ENCODE data around the gene MMP28.

Gene MMP28

DNA sequence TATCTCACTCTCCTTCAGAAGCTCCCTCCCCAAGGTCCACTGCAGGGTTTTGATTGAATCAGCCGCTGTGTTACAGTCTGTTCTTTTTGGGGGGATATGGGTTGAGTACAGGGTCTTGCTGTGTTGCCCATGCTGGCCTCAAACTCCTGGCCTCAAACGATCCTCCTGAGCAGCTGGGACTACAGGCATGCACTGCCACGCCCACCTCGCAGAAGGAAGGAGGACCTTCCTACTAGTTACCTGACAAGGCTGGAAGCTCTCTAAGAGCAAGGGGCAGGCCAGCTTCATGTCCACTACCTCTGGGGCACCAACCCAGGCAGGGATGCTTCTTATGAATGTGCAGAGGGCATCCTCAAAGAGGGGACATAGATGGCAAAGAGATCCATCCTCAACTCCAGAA, 1.9 kb upstream of the MMP28 start:
- DNase-seq, result no peak

DNA sequence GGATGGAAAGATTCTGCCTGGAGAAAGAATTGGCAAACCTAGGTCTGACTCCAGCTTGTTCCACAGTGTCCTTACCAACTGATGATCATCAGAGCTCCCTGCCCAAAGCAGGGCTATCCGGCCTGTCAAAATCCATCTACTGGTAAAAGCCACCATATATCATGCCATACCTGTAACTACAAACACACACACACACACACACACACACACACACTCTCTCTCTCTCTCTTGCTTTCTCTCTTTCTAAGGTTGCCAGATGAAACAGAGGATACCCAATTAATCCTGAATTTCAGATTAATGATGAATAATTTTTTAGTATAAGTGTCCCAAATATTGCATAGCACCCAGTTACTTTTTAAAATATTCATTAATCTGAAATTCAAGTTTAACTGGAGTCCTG, 1.5 kb upstream of the MMP28 start:
- DNase-seq, result no peak

DNA sequence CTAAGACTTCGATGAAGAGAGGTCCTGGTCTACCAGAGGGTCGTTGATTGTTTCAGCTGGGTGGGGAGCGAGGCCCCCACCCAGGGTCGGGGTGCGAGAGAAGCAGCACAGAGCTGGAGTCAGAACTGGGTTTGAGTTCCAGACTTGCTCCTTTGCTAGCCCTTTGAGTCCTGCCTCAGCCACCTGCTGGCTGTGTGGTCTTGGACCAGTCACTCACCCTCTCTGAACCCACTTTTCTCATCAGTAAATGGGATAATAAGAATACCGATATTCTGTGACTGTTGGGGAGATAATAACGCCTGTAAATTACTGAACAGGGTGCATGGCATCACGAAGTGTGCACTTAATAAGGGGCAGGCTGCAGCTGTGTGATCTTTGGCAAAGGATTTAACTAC, 427 bp upstream of the MMP28 start:
- no peak for DNase-seq

DNA sequence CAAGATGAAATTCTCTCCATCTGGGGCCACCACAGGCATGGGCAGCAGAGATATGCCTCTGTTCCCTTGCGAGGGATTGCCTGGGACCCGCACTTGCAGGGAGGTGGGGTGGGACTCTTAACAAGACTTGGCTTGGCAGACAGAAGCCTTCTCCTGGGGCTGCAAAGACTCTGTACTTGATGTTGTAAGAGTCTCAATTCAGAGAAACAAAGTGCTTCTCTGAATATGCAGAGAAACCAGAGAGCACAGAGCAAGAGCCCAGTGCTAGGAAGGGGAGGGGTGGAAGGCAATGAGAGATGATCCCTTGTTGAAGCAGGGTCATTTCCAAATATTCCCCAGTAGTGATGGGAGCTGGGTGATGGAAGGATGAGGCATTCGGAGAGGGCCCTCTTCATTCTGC, 2.2 kb downstream of the MMP28 start:
- DNase-seq, result no peak

DNA sequence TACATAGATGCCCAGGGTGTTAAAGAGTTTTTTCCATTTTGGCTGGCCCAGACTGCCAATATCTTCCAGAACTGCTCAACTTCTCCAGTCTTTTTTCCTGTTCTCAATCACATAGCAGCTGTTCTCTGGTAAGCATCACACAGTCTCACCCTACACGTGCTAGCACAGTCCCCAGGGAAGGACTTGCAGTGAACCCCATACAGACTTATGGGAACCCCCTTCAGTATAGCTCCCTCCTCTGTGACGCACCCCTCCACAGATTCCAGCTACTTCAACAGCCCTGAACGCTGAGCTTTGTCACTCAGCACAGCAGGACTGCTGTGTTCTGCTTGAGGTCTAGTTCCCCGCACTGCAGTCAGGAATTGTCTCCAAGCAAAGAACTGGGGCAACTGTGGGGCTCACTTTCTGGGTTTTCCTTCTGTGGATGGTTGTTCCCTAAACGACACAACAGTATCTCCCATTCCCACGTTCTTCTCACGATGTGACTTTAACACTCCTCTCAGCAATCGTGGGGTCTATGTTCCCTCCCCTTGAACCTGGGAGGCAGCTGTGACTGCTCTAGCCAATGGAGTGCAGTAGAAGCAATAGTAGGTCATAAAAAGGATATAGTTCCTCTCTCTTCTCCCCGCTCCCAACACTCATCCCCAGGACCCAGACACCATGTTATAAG, 3.6 kb downstream of the MMP28 start:
- no peak for DNase-seq

DNA sequence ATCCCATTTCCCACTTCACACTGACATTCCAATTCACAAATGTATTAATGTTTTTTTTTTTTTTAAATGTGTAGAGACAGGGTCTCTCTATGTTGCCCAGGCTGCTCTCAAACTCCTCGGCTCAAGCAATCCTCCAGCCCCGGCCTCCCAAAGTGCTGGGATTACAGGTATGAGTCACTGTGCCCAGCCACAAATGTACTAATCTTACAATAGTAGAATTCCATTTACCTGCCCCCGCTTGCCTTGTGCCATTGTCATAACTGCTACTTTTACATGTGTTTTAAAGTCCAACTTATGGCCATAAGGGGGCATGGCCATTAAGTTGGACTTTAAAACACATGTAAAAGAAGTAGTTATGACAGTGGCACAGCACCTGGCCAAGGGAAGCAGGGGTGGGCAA, 4.6 kb downstream of the MMP28 start:
- no peak for DNase-seq

DNA sequence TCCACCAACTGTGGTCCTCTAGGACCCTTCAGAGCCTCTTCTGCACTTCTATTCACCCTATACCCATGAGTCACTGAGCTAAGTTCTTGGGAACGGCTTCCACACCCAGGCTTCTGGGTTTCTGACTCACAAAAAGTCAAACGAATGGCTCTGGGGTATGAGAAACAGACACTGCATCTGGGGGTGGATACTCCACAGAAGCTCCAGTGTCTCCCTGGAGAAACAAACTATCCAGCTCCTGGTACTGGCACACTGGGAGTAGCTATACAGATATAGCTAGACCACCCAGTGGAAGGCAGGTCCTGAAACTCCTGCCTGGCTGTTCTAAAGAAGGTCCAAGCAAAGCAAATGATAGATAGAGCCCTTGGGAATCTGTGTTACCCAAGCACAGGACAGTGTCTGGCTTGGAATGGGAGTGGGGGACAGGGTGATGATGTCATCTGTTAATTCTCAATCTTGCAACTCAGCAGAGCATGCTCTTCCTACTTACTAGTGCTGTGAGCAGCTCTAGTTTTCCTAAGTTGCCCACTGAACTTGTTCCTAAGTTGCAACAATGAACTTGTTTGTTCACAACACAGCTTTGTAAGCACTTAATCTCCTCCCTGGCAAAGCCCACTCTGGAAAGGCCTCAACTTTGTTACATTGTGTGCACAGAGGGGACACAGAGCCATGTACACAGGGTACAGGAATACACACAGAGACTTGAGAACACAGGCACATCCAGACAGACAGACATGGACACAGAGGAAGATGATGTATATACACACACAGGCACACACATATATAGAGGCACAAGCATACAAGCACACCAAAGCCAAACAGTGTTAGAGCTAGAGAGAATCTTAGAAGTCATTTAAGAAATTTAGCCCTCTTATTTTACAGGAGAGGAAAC, 6.7 kb downstream of the MMP28 start:
- no peak for DNase-seq

DNA sequence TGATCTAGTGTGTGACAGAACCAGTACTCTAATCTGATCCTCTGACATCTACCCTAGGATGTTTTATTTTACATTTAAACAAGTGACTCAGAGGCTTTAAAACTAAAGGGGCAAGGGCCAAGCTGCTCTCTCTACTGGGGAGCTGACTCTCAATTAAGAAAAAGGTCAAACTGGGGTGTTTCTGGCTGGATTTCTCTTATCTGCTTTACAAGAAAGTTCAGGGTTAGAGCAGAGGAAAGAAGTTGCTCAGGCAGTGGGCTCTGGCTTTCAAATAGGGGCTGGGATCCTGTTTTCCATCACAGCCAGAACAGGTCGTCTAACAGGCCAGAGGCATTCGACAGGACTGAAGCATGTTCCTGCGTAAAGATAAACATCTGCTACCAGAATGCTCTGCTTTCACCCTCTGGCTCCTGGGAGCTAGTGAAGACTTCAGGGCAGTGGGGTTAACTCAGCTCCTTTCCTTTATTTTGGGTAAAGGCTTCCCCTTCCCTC, 8.5 kb downstream of the MMP28 start:
- DNase-seq, result no peak

DNA sequence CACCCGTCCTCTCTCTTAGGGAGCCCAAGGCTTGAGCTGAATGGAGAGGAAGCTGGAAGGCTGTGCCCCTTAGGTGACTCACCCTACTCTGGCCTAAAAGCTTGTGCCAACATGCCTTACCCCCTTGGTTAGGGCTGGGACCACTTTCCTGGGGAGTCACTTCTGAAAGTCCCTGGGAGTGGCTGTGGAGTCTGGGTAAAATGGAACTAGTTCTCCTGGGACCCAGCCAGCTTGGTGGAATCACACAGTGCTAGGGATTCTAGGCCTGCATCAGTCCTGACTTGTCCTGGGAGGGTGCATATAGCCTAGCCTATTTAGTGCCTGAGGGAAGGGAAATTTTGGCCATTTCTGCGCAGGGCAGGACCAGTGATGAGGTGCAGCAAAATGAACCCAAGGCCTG, 10.5 kb downstream of the MMP28 start:
- no peak for DNase-seq

DNA sequence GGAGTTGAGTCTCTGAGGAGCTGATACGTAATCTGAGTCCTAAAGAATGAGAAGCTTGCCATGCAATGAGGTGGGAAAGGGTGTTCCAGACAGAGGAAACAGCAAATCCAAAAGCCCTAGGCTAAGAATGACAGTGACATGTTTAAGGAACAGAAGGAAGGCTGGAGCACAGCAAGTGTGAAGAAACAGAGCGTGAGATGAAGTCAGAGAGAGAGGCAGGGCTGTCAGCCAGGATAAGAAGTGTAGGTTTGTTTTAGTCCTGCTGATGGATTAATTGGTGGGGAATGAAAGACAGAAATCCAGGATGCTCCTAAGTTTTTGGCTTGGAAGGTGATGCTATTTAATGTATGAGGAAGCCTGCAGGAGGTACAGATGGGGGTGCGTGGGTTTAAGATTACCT, 14.5 kb downstream of the MMP28 start:
- DNase-seq, result no peak

DNA sequence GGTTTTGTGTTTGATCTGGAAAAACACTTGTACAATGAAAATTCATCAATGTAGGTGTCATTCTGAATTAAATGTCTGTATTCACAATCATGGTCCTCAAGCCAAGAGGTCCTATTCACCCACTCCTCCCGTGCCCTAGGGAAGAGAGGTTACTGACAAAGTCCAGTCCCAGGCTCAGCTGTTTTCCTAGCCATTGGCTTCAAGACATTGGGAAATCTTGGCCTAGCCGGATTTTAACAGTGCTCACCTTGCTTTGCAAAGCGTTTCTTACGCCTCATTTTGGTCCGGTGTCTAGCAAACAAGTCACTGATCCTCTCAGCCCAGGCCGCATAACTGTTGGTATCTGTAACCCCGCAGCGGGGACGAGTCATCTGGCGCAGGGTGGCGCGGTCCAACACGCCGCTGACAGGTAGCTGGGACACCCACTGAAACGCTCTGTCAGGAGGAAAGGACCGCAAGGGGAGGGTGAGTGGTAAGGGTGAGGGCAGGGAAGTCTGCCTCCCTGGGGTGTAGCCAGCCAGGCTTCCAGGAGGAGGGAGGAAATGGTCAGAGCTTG, 16.7 kb downstream of the MMP28 start:
- no peak for DNase-seq

DNA sequence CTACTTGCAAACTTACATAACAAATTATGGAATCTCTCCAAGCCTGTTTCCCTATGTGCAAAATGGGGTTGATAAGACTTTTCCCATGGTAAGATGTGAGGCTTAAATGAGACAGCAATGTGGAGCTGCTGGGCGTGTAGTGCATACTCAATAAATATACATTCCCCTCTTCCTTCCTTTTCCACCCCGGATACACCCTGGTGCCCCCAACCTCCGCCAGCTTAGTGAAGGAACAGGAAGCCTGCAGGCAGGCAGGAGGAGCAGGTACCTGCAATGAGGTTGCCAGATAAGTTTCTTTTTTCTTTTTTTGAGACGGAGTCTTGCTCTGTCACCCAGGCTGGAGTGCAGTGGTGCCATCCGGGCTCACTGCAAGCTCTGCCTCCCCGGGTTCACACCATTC, 19.9 kb downstream of the MMP28 start:
- no peak for DNase-seq

DNA sequence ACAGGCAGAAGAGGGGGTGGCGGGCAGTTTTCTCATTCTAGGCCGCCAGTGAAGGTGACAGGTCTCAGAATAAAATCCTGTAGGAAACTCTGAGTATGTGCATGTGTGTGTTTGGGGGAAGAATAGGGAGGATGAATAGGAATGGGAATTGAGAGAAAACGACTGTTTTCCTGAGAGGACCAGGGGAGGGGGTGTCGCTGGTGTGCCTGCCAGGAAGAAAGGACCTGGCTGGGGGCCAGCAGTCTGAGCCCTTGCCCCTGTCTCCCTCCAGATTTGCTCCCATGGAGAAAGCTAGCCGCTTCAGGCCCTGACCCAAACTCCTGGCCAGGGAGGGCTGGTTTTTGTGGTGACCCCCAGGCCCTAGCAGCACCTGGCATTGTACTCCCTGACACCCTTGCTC, 20.4 kb downstream of the MMP28 start:
- no peak for DNase-seq

DNA sequence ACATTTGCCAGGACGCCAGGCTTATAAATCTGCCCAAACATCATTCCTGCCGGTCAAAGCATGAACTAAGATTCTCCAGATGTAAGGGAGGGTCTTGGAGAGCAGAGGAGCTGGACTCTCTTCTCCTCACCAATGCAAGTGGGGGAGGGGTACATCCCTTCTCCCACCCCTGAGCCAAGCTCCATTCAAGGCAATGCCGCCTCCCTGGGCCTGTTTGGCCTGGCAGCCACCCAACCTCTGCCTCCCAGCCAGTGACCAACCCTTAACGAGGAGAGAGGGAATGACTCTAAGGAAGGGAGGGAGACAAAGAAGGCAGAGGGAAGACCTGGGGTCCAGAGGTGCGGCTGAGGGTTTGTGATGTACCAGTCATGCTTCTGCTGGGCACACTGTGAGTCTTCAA, 20.9 kb downstream of the MMP28 start:
- DNase-seq, result no peak

DNA sequence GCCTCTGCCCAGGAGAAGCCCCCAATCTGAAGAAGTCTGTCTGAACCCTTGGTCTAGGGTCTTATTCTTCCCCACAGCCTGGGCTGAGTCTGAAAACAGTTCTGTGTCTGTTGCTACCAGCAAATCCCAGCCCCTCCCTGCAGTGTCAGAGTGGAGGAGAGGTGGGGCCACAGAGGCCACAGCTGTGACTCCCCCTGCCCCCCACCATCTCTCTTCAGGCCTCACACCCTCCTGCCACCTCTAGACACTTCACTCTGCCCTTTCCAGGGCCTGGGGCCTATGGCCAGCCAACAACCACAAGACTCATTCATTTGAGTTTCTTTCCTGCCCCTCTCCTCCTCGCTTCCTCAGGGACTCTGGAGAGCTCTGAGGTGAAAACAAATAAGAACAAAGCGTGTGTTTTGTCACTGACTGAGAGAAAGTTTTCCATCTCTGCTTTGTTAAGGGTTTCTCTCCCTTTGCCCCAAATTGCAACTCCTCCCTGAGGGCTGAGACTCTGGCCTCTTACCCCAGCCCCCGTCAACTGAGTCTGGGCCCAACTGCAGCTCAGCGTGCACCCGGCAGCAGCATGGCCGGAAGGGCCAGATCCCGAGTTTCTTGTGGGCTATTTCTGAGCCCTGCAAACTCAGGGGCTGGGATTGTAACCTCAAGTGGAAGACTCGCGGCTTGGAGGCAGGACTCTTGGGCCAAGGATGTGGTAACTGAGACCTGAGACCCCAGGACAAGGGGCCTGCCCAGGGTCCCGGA, 21.6 kb downstream of the MMP28 start:
- no peak for DNase-seq

DNA sequence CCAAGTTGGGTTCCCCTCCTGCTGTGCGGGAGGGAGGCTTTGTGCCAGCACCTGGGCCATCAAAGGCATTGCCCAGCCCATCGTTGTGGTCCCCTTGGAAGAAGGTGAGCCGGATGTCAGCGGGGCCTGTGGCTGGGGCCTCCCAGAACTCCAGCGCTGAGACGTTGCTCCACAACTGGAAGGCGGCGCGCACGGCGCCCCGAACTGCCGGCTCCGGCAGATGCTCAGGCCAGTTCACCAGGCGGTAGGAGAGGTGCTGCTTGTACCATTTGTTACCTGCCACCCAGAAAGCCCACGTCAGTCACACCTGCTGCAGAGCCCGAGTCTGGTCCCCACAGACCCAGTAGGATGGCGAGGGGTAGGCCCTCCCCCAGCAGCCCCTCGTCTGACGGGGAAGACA, 22.3 kb downstream of the MMP28 start:
- DNase-seq, result no peak

DNA sequence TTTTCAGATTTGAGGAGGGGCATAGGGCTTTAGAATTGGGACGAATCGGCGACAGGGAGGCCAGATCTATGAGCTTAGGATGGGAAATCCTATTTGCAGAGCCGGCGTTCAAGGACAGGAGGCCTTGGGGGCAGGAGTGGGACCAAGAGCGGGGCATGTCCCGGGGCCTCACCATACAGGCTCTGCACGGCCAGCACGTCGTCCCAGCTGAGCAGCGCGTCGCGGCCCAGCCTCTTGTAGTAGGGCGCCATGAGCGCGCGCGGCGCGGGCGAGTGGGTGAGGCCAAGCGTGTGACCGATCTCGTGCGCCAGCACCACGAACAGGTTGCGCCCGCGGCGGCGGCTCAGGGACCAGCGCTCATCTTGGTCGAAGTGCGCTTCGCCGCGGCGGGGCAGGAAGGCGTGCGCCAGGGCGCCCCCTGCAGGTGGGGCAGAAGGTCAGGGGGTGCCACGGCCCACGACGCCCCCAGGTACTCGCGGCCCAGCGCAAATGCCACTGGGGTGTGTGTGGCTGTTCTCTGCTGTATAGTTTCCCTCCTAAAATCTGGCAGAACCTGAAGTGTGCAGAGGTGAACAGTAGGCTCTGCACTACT, 25.4 kb downstream of the MMP28 start:
- DNase-seq, result no peak

DNA sequence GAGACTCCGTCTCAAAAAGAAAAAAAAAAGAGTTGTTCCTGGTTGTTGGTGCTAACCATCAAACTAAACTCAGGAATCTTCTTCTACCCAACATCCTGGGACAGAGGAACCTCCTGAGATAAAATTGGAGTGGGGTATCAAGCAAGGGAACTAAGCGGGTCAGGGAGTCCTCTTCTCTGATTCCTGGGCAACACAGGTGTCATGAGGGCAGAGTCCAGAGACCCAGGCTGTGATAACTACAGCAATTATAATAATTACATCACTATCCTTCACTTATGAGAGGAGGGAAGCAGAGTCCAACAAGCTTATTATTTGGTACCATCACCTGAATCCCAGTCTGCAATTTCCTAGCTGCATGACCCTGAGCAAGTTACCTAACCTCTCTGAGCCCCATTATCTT, 26.6 kb downstream of the MMP28 start:
- no peak for DNase-seq

DNA sequence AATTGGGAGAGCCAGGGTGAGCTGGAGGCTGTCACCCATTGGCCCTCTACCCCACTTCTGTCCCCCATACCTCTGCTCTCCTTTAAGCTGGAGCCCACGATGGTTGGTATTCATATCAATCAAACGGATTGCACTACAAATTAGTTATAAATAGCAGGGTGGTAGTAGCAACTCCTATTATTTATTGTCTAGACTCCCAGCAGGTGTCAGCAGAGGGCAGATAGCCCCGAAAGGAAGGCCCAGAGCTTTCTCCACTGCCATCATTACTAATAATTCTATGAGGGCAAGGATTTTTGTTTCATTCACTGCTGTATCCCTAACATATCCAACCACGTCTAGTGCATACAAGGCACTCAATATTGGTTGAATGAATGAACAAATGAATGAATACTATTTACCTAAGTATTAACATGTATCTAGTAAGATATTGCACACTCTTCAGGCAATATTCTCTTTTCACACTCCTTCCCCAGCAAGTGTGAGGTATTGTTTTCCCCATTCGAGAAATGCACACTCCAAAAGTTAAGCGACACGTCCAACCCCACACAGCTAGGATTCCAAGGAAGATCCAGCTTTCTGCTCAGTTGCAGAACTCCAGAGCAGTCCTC, 28.4 kb downstream of the MMP28 start:
- DNase-seq, result no peak

DNA sequence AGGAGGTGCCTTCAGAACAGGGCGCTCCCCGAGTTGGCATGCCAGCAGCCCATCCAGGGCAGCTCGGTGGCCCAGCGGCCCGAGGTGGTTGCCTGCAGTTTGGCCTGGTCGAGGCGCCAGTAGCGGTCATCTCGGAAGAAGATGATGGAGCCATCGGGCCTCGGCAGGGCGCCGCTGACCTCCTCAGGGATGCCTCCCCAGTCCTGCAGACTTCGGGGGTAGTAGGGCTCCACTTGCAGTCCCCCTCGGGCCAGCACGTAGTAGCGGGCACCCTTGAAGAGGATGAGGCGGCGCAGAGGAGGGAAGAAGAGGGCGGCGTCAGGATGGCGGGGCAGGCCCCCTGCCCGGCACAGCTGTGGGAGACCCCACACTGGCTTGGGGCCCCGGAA, 29.0 kb downstream of the MMP28 start:
- DNase-seq, result no peak

DNA sequence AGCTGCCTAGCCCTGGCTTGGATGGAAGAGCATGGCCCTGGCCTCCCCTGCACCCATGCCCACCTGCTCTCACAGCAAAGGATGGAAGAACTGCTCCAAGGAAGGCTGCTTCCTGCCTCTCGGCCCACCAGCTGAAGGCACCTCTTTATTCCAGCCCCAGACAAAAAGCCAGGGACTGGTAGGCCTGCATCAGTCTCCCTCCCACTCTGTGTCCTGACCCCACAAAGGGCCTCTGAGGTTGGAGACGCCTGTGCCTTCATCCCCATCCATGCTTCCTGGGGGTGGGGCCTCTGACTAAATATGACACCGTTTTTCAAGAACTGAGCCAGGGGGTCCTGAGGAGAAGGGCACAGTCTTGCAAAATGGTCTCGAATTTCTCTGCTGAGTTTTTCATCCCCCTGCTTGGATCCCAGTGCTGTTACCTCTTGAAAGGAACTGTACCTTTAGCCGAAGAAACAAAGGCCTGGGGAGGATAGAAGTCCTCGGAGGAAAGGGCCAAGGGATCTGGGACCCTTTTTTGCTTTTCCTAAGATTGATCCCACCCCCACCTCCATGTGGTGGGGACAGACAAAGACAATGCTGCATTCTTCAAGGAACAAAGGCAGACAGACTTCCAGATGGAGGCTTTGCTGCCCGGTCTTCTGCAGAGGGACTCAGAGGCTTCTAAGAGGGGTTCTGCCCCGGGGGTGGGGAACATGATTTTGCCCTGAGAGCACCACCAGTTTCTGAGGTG, 29.5 kb downstream of the MMP28 start:
- DNase-seq, result no peak
